ENCODE measurements around the gene ZNF710. TPM values are rescaled to one million over a fixed set of nuclear protein-coding genes. Genes with fewer than 3 reads are reported as not detected.

Gene ZNF710
- total and polyA plus RNA-seq, 2 of the 8 experiments (the other 6 are each of a cell fraction or from before 2014, with no cell fraction given): 10.5 to 24.0 TPM

GRCh38 chr15:90126596-90127435 is 125.7 kb downstream of the ZNF710 start (continued):
- TF ChIP-seq SIX5 (IDR thresholded peaks at IDR 0.05; ENCODE audit: low read depth, low read length) (no peak), BCL11A (IDR thresholded peaks at IDR 0.05; ENCODE audit: low read depth in 2 of 2, low read length in 2 of 2) (no peak), SIRT6 (IDR thresholded peaks at IDR 0.05; ENCODE audit: low read length) (no peak), NRF1 (IDR thresholded peaks at IDR 0.05; ENCODE audit: low read depth, low read length) (no peak), RBBP5 (IDR thresholded peaks at IDR 0.05; ENCODE audit: borderline replicate concordance, low read depth, low read length) (0 out of 2 replicates have a peak, but pooled peaks have one; percentile 58), MAX (IDR thresholded peaks at IDR 0.05) (peak; percentile 48; the same call in 1 of the 2 replicates), SP1 (IDR thresholded peaks at IDR 0.05; ENCODE audit: low read depth, low read length) (peak; percentile 80), KDM1A (IDR thresholded peaks at IDR 0.05; ENCODE audit: borderline replicate concordance, low read length) (0 out of 2 replicates have a peak, but pooled peaks have one; percentile 35)

Measured in H1 (cell line).